NAMALWA (cell line): ENCODE results near the gene ACCSL.

Source experiments
- DNase-seq: peaks from one replicate; pipeline ENCODE4 v3.0.0-alpha.2; 2015; ENCODE audit warnings: low spot score

The ACCSL gene

DNA sequence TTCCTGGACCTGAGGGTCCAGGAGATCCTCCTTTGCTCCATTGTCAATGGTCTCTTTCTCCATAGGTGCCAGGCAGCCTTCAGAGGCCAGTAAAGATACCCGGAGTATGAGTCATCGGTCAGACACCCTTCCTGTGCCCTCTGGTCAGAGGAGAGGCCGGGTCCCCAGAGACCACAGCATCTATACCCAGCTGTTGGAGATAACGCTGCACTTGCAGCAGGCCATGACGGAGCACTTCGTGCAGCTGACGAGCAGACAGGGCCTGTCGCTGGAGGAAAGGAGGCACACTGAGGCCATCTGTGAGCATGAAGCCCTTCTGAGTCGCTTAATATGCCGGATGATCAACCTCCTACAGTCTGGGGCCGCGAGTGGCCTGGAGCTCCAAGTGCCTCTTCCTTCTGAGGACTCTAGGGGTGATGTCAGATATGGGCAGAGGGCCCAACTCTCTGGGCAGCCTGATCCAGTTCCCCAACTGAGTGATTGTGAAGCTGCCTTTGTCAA lies at the start of gene ACCSL:
TSS of gene ACCSL (plus strand) at position 51 of the 501 bp plus-strand sequence. CDS start at position 107, 56 bp downstream.
- no peak for DNase-seq

DNA sequence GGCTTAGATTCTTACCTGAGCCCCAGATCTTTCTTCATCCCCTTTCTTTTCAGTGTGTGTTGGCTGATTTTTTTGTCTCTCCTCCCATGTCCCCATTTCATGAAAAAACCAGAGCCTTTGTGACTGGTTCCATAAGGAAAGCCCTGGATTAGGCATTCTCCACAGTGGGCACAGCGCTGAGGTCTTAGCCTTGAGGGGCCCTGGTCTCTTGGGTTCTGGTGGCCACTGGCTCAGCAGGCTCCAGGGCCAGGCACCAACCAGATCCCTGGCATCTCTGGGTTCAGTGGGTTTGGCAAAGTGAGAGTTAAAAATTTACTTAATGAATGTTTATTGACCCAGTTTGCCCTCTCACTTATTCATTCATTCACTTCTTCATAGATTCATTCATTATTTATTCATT lies 49.5 kb upstream of the ACCSL start:
- DNase-seq, result no peak

DNA sequence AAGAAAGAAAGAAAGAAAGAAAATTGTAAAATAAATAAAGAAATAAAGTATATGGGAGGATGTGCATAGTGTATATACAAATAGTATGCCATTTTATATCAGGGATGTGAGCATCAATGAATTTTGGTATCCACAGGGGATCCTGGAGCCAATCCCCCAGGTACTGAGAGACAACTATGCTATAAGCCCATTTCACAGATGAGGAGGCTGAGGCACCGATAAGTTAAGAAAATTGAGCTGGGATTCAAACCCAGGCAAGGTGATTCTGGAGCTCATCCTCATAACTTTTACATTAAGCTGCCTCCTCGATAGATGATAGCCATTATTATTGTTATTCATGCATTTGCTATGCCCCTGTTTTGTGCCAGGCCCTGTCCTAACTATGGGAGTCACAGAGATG lies 47.0 kb upstream of the ACCSL start:
- DNase-seq, result no peak

DNA sequence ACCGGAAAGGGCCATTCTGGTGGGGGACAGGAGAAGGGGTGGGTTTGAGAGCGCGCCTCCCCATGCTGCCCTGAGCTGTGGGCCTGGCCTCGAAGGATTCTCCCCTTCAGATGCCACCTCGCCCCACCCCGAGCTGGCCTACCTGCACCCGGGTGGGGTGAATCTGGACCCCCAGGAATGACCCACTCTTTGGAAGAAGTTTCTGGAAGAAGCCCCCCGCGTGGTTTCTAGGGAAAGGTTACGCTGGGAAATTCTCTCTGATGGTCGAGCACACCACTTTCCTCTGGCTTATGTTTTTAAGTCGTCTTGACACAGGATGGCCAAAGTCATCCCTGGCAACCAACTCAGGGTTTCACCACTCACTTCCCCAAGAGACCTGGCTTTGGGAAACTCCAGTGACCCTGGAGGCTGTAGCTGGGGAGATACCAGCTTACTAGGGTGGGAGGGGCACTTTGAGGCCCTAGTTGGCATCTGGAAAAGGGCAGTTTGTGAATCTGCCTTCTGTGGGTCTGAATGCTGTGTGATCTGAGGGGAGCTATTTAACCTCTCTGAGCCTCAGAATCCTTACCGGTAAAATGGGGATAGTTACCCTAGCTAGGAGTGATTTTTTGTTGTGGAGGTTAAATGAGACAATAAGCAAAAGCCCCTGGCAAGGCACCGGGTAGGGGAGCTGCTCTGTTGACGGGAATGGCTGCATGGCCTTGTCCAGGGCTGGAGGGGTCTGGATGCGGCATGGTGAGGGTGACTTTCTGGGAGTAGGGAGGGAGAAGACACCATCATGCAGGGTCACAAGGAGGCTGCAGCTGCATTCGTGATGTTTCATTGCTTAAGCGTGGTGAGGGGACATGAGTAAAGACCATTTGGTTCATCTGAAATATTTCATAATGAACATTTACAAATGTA lies 45.3 kb upstream of the ACCSL start:
- no peak for DNase-seq

DNA sequence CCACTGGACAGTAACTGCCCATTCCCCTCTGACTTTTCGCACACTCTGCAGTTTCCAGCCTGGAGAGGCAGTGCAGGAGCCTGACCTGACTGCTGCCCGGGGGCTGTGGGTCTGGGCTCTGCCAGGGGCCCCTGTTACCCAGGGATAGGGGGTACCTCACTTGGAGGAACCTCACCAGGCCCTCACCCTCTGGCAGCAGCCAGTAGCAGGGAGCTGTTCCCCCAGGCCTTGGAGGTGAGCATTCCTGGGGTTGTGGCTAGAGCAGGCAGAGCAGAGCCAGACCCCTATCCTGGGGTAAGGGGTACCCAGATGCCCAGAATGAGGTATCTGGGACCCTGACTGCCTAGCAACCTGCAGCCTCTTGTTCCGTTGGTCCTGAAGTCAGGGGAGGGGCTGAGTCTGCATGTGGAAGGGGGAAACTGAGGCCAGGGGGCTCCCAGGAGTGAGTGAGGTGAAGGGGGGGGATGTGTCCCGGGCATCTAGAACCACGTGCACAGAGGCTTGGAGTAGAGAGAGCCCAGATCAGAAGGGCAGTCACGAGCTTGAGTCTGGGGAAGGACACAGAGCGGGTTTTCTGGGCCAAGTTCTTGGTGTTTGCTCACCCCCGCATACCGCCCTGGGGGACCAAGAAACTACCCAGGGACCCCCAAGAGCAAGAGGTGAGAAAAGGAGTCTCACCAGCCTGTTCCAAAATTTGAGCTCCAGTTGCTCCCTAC lies 43.9 kb upstream of the ACCSL start:
- DNase-seq, result no peak

GRCh38 chr11:44004452-44005062 lies 43.2 kb upstream of the ACCSL start:
- DNase-seq, result no peak

GRCh38 chr11:44005063-44005701 lies 42.6 kb upstream of the ACCSL start:
- no peak for DNase-seq

- DNase-seq, result no peak
Measured at GRCh38 chr11:44005956-44006355, 41.8 kb upstream of the ACCSL start.

DNA sequence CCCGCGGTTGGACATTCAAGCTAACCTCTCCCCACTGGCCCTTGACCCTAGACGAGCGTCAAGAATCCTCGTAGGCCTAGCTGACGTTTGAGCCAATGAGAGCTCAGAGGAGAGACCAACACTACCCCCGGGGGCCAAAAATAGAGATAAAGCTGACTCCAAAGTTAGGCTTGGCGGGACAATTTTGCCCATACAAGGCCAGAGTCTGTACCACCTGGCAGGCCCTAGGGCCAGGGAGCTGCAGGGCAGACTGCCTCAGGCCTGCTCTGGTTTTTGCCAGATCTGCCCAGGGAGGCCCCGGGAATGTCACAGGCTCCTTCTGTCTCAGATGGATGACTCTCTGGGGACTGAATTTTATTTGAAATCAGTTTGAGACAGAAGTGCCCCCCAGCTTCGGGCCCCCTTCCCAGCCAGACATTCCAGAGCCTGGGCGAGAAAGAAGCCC lies 40.8 kb upstream of the ACCSL start:
- DNase-seq, result no peak

DNA sequence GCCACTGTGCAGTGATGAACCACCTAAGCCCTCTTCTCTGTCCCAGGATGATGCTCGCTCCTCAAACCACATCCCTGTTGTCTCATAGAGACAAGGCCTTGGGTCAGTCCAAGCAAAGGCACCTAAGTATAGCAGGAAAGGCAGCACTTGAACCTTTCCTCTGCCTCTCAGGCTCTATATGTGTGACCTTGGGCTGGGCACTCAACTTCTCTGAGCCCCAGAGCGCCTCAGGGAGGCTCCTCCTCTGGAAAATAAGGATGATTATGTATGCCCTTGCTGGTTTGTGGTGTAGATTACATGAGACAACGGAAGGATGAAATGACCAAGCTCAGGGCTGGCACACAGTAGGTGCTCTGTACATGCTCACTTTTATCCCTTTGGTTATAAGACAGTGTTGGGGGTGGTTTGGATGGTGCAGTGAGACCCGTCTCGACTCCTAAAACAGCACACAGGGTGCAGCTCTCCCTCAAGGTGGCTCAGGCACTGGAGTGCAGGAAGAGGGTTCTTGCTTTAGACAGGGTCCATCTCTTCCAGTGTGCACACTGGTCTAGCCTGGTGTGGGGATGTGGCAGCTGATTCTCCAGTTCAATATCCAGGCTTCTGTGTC lies 40.2 kb upstream of the ACCSL start:
- no peak for DNase-seq

DNA sequence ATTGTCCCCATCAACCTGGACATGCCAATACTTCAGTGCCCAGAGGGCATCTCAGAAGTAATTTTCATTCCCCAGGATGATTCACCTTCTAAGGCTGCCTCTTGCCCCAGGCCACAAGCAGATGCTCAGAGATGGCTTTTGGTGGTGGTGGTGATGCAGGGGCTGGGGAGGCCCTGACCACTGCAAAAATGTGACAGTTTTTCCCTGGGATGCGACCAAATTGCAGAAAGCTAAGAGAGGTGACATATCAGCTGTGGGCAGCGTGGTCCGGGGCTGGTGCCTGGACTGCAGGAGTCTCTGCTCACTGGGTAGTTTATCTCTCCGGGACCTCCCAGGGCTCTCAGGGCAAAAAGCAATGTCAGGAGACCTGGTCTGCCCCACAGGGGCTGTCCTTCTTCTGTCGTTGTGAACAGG lies 39.7 kb upstream of the ACCSL start:
- no peak for DNase-seq

DNA sequence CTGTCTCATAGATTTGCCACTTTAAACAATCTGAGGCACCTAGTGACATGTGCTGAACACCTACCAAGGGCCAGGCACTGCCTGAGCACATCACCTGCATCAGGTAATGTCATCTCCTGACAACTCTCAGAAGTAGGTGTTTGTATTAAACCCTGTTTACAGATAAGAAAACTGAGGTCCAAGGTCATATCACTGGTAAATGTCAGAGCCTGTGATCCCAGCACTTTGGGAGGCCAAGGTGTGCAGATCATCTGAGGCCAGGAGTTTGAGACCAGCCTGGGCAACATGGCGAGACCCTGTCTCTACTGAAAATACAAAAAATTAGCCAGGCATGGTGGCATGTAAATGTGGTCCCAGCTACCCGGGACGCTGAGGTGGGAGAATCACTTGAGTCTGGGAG lies 39.1 kb upstream of the ACCSL start:
- no peak for DNase-seq

- no peak for DNase-seq
Measured at GRCh38 chr11:44010789-44011251, 37.0 kb upstream of the ACCSL start.

DNA sequence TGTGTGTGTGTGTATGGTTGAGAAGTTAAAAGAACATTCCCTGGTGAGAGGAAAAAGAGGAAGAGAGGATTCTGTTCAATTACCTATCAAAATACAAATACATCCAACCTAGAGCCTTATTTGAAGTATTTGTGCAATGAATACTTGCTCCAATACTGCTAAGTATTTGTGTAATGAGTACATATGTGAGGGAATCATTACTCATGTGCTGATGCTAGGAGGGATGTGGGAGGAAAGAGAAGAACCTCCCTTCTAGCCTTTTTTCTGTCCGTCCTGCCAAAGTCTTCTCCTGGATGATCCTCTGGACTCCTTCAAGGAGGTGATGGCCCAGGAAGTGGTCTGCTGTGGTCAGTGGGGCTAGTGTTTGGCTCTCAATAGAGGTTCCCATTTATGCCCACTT lies 36.0 kb upstream of the ACCSL start:
- DNase-seq, result no peak

- no peak for DNase-seq
Measured at GRCh38 chr11:44014968-44015623, 32.7 kb upstream of the ACCSL start.

DNA sequence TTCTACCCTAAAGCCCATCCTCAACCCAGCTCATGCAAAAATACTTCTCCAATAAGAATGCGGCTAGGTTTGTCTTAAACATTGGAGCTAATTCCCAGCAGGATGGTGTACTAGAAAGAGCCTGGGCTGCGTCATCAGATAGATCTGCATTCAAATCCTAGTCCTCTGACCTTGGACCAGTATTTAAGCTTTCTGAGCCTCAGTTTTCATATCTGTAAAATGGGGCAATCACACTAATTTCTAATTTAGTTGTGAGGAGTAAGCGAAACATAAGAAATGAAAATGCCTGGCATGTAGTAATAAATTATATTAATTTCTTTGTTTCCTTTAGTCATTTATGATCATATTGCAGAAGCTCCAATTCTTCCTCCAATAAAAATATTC lies 32.2 kb upstream of the ACCSL start:
- no peak for DNase-seq

- DNase-seq, result no peak
Measured at GRCh38 chr11:44016131-44016530, 31.6 kb upstream of the ACCSL start.

DNA sequence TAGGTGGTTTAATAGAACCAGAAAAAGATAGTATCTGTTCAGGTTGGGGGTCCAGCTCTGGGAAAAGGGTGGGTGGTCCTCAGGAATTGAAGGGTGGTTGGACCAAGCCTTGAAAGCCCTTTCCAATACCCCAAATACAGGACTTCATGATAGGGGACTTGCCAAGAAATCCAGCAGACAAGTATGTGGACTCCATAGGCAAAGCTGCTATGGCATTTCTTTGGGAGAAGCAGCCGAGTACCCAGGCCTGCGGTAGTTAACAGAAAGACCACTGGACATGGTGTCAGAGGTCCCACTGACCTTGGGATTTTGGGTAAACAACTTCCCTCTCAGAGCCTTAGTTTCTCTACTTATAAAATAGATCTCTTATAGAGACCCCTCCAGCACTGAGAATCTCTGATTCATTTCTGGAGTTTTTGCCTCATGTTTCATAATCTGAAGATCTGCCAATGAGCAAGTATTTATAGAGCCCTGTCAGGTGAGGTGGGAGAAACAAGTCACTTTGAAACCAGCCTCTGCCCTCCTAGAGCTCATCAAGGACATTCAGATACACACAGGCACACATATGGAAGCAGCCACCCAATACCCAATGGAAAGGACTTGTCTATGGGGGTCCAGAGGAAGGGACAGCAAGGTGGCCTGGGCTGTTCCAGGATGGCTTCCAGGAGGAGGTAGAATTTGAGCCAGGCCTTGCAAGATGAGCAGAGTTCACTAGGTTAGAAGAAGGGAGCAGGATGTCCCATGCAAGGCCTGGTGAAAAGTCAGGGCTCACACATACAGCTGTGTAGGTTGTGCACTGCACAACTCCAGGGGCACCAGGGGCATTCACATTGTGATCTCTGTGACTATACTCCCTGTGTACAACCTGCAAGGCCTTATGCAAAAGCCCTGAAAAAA lies 31.0 kb upstream of the ACCSL start:
- no peak for DNase-seq

DNA sequence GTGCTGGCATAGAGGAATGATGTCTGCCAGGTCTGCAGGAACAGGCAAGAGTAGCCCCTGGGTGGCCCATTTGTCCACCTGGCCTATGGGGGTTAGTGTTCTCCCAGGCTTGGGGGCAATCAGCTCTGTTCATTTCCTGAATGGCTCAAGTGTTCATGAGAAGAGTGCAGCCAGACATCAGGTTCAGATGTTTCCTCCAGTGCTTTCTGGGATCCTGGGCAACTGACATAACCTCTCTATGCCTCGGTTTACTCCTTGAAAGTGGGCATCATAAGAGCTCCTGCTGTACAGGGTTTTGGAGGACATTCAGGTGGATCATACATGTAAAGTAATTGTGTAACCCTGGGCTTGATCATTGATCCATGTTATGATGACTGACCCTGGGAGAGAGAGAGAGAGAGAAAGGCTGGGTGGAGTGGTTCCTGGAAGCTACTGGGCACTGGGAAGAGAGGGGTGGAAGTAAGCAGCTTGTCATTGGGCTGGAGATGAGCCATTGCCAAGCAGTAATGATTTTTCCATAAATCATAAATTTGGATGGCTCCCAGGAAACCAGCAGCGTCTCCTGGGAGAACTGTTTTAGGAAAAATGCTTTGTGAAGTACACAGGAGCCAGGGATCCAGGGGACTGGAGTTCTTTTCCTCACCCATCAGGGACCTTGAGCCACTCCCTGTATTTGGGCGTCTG lies 30.2 kb upstream of the ACCSL start:
- no peak for DNase-seq
